Germinal center (tissue), 1 donor: ENCODE measurements around the gene PCSK9.

Source experiments
- DNase-seq: peaks from one replicate; pipeline ENCODE4 v3.0.0; 2012; ENCODE audit warnings: mixed read lengths, low spot score

PCSK9 gene

DNA sequence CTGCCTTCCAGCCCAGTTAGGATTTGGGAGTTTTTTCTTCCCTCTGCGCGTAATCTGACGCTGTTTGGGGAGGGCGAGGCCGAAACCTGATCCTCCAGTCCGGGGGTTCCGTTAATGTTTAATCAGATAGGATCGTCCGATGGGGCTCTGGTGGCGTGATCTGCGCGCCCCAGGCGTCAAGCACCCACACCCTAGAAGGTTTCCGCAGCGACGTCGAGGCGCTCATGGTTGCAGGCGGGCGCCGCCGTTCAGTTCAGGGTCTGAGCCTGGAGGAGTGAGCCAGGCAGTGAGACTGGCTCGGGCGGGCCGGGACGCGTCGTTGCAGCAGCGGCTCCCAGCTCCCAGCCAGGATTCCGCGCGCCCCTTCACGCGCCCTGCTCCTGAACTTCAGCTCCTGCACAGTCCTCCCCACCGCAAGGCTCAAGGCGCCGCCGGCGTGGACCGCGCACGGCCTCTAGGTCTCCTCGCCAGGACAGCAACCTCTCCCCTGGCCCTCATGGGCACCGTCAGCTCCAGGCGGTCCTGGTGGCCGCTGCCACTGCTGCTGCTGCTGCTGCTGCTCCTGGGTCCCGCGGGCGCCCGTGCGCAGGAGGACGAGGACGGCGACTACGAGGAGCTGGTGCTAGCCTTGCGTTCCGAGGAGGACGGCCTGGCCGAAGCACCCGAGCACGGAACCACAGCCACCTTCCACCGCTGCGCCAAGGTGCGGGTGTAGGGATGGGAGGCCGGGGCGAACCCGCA, at the start of gene PCSK9:
Gene PCSK9 (plus strand): TSS at position 207 of the 741 bp plus-strand sequence. CDS start 290 bp downstream, at position 497.
- DNase-seq = no peak

DNA sequence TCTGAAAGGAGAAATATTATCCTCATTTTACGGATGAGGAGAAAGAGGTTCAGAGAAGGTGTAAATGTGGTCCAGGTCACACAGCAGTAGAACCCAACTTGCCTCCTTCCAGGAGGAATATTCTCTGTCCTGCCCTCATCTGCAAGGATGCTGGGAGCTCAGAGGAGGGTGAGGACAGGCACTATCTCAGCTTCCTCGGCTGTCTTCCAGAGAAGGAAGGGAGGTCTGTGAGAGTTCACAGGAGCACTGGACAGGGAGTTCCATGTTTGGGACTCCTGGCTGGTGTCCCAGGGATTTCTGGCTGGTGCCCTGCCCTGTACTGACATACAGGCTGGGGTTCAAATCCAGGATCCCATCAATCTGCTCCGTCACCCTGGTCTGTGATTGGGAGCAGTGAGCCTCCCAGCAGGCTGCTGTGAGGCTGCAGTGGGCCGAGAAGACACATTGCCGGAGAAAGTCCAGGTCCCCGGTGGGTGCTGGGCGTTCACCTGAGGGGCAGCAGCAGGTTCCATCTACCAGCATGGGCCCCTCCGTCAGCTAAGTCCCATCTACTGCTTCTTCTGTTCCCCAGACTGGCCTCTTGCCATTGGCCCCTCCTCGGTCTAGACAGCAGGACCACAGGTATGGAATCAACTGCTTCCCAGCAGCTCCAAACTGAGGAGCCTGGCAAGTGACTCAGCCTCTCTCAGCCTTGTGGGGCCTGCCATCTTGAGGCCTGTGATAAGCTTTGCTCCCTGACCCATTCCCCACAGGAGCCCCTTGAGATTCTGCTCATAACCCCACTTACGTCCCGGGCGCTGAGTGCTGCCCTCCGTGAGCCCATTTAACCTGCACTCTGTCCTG, 49.2 kb upstream of the PCSK9 start:
- DNase-seq = no peak

DNA sequence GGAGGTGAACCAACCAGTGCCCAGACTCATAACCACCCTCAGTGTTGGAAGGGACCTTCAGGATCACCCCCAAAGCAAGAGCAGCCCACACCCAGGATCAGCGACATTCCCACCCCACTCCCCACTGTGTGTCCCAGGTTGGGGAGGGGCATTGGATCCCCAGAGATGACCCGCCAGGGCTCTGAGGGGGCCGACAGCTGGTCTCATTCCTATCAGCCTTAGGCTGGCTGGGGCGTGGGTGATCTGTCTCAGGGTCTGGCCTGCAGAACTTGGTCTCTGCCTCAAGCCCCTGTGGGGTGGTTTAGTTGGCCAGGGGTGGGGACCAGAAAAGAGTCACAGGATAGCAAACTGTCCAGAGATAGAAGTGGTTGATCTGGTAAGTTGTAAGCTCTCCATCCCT, 48.4 kb upstream of the PCSK9 start:
- no peak for DNase-seq

DNA sequence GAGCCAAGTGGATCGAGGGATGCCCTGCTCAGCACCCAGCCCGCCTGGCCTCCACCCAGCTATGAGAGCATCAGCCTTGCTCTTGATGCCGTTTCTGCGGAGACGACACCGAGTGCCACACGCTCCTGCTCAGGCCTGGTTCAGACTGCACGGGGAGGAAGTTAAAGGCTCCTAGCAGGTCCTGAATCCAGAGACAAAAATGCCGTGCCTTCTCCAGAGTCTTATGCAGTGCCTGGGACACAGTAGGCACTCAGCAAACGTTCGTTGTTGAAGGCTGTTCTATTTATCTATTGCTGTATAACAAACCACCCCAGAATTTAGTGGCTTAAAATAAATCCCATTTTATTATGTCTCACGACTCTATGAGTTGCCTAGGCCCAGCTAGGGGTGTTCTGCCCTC, 47.4 kb upstream of the PCSK9 start:
- no peak for DNase-seq

DNA sequence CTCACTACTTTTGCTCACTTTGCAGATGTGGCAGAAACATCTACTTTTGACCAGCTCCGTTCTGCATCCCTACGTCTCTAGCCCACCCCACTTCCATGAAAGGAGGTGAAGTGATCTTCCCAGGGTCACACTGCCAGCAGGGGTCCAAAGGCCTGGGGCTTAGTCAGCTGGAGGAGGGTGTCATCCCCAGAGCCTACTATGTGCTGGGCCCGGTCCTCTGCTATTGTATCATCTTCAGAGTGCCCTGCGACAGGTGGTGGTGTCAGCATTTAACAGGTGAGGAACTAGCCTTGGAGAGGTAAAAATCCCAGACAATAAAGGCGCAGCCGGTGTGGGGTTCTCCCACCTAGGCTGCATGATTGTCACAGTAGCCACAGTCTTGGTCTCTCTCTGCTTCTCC, 46.2 kb upstream of the PCSK9 start:
- no peak for DNase-seq

DNA sequence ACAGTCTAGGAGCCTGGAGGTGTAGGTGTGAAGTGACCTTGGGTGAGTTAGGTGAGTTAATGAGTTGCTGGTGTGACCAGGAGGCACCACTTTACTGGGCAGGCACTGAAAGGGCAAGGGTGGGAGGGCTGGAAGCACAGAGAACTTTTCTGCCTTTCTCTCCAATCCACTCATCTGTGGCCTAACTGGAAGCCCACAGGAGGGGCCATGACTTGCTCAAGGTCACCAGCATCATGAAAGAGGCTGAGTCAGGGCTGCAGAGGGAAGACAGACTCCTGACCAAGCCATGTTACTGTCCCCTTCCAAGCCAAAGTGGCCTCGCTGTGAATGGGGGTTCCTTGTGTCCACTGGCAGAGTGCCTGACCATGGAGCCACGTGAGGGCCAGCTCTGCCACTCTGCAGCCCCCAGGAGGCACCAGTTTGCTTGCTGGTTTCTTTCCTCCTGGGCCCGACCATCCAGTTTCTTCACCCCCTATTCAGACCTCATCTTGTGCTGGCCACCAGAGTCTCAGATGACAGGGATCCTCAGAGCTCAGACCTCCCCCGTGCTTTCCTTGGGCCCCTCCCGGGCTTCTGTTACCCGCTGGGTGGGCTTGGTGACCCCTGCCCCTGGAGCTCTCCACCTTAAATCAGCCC, 44.9 kb upstream of the PCSK9 start:
- DNase-seq = no peak

DNA sequence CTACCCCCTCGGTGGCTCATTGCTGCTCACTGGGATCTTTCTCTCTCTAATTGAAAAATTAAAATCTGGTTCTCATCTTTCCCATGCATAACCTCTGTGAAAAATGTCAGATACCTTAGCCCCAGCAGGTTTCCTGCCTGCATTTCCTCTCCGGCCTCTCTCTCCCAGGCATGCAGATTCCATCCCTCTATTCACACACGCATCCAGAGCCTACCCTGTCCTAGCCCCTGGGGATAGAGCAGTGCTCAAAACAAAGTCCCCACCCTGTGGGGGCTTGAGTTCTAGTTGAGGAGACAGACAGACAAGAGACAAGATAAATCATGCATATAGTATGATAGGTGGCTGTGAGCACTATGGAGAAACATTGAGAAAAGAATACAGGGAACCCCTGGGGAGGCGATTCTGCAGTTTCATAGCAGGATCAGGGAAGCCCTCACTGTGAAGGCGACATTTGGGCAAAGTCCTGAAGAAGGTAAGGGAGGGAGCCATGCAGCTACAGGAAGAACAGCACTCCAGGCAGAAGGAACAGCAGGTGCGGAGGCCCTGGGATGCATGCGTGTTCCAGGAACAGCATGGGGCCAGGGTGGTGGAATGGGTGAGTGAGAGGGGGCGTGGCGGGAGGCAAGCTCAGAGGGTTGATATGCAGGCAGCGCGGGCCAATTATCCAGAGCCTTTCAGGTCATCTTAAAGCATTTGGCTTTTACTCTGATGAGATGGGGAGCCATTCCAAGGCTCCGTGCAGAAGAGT, 44.2 kb upstream of the PCSK9 start:
- DNase-seq = no peak

DNA sequence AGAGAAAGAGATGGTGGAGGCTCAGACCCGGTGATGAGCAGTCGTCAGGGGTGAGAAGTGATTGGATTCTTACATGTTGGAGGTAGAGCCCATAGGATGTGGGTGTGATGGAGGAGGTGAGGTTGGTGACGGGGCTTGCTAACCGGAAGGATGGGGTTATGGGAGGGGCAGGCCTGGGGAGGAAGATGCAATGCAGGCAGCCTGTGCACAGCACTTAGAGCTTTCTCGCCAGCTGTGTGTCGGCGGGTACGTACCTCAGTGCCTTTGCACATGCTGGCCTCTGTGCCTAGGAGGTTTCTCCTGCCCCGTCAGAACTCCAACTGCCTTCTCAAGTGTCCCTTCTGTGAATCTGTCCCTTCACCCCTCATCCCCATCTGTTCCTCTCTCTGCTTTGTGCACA, 43.5 kb upstream of the PCSK9 start:
- DNase-seq = no peak

DNA sequence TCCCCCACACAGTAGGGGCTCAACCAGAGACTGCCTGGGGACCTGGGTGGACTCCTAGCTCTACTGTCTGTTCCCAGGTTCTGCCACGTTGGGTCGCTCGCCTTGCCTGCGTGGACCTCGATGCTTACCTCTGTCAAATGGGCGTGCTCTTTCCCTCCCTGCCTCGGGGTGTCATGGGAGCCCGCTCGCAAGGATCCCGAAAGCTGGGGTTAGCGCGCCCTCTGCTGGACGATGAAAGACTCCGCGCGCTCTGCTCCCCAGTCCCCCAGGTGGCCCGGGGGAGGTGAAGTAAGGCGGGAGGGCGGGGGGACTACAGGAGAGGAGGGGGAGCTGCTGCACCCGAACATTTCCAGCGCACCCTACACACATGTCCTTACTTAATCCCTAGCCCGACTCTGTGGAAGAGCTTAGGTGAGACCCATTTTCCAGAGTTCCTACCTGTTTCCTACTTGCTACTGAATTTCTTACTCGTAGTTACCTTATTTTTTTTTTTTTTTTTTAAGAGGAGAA, 42.9 kb upstream of the PCSK9 start:
- peak; percentile 90 for DNase-seq

DNA sequence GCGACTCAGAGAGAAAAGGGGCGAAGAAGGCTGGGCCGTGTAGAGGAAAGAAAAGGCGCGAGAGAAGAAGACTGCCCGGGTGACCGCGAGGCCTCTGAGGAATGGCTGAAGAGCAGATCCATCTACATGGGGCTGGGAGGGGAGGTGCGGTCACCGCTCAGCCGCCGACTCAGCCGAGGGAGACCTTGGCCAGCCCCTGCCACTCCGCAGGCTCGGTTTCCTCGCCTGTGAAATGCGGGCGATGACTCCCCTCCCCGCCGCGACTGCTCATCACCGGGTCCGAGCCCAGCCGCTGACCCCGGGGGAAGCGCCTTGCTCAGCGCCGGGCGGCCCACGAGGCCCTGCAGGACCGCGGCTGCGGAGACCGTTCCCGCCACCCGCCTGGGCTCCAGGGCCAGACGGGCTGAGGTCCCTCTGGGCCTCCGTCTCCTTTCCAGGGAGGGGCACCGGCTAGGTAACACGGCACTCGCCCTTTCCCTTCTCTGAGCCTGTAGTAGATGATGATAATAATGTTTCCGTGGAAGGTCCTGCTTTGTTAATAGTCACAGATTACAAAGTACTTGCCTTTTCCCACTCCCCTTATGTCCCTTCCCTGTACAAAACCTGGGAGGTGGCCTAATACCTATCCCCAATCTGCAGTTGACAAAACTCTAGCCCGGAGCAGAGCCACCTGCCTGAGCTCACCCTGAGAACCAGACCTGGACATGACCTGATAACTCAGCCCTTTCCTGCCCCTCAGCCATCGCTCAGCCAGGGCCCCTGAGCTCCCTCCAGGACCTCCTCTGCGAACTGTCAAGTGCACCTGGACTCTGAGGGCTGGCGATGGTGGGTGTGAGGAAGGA, 42.3 kb upstream of the PCSK9 start:
- DNase-seq = no peak

DNA sequence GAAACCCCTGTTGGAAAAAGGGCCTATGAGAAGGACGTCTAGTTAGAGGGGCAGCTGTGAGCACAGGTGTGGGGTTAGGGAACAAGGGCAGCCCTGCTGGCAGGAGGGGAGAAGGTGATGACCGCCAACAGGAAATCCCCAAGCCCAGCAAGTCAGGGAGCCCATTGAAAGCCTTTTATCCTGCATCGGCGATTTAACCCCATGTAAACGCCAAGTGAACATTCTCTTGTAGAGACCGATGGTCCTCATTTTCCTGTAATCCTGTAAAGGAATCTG, 41.7 kb upstream of the PCSK9 start:
- DNase-seq = no peak

DNA sequence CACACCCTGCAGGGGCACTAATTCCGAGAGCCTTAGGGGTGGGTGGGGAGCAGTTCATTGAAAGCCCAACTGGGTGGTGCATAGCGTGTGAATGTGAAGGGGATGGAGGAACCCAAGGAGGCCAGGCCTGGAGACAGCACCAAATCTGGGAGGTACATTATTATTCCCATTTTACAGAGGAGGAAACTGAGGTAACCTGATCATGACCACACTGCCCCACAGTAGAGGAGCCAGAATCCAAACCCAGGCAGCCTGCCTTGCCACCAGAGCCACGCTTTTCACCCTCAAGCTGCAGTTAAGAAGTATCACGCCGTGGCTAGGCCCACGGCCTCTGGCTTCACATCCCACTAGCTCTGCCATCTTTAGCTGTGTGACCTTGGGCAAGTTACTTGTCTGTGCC, 41.2 kb upstream of the PCSK9 start:
- DNase-seq = no peak

DNA sequence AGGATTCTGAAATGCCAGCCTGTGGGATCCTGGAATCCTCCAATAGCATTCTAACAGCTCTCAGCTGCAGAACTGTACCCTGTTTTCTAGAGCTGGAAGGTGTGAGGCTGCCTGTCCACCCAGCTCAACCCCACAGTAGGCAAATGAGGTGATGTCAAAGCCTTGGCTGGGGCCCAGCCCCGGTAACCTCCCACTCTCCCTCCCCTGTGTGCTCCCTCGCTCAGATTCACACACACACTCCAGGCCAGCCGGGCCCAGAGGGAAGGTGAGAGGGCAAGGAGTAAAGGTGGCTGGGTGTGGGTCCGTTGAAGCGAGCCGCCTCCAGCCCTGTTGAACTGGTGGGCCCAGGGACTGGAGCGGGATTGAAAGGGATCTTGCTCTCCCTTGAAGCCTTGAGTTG, 40.7 kb upstream of the PCSK9 start, which contains the start of gene BSND:
Gene BSND (plus strand): TSS at position 257 of the 400 bp plus-strand sequence. CDS start 254 bp downstream, outside the sequence.
- DNase-seq = no peak

DNA sequence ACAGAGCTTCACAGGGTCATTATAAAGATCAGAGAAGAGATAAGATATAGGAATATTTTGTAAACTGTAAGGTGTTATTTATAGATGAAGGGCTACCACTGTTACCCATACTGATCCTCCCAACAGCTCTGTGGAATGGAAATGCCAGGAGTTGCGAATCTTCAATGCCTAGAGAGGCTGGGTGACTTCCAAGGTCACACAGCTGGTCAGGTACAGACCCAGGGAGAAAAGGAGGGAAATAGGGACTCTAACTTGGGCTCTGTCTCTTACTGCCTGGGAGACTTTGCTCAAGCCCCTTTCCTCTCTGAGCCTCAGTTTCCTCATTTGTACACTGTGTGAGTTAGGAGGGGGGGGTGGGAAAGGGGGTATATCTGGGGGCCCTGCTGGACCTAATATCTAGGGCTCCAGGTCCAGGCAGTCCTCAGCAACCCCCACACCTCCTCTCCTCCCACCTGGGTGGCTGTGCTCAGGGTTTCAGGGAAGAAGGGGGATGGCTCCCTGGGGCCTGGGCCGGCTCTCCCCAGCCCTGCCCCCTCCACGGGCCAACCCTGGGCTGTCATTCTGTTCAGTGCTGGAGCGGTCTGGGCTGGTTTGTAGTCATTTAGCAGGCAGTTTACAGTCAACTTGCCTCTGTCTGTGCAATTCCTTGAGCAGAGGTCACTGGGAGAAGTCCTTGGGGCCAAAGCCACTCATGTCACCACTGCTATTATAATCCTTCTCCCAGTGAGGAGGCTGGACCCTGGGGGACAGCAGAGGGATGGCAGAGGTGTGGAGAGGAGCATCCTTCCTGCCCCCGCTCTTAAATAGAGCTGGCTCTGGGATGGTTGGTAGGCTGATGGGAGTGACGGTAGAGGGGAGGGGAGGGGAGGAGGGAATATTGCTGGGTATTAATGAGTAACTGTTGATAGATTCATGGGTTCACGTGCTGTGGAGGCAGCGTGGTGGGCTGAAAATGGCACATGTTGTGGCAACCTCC, 39.0 kb upstream of the PCSK9 start:
- no peak for DNase-seq

DNA sequence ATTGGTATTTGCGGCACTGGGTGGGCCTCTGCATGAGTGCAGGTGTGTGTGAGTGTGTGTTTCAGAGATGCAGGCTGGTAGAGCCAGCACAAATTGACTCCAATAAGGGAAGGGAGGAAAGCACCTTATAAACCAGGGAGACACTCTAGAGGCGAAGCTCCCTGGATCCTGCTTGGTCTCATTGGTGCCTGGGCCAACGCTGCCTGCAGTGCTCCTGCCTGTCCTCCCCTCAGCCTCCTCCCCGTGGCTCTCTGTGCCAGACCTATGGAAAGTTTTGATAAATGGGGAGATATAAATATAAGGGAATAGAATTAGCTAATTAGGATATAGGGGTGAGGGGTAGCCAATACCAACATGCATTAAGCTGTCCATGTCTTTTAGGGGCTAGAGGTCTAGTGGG, 38.0 kb upstream of the PCSK9 start:
- no peak for DNase-seq

DNA sequence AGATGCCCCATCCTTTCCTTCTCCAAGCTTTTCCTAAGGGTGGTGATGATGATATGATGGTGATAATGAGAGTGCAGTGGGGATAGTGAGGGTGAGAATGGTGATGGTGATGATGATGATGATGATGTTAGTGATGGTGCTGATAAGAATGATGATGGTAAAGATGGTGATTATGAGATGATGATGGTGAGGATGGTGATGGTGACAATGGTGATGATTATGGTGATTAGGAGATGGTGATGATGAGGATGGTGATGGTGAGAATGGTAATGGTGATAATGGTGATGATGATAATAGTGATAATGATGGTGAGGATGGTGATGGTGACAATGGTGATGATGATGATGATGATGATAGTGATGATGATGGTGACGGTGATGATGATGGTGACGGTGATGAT, 36.7 kb upstream of the PCSK9 start:
- DNase-seq = no peak

DNA sequence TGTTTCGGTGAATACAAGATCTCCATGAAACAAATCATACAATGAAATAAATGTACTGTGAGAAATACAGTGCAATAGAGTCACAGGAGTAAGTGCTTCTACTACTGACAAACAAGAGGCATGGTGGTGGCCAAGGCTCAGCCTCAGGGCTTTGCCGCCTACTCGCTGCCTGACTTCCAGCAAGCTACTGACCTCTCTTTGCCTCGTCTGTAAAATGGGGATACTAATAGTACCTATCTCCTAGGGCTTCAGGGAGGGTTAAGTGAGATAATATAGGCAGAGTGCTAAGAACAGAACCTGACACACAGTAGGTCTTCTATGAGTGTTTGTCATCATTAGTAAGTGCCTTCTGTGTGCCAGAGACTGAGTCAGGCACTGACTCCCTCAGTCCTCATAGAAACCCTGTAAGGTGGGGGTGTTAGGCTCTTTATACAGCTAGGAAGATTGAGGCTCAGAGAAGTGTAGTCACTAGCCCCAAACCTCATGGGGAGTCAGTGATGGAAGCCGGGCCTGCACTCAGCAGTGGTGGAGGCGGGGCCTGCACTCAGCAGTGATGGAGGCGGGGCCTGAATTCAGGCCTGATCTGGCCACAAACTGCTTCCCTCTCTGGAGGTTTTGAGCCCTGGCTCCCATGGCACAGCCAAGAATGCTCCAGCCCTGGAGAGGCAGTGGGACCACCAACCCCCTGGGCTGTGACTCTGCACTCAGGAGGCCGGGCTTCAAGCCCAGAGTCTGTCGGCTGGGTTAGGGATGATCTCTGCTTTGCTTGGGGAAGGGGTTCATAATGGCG, 33.8 kb upstream of the PCSK9 start:
- DNase-seq = no peak

DNA sequence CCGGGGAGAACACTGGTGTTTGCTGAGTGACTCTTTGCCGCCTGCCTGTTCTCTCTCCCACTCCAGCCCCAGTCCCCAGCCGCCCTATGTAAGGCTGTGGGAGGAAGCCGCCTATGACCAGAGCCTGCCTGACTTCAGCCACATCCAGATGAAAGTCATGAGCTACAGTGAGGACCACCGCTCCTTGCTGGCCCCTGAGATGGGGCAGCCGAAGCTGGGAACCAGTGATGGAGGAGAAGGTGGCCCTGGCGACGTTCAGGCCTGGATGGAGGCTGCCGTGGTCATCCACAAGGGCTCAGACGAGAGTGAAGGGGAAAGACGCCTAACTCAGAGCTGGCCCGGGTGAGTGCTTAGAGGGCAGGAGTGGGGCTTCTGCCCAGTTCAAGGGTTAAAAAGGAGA, 32.4 kb upstream of the PCSK9 start:
- DNase-seq = no peak

DNA sequence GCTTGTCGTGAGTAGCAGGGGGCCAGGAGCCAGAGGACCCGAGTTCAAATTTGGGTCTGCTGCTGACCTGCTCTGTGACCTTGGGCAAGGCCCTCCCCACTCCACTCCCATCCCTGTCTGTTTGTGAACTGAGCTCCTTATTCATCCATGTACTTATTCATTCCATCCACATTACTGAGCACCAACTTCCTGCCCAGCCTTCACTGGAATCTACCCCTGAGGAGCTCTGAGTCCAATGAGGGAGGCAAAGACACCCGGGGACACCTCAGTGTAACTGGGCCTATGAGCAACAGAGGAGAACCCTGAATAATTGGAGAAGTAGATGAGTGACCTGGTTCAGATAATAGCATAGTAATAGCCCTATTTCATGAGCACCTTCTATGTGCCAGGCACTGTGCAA, 31.7 kb upstream of the PCSK9 start:
- no peak for DNase-seq
